Karpas-422 (cell line): Measurements from ENCODE around the gene RNF220. TPM values are rescaled to one million over a fixed set of nuclear protein-coding genes. Genes with fewer than 3 reads are reported as not detected.
"Not testable (repeated sequence)": the region's sequence is repeated elsewhere in the genome, so short reads cannot be mapped to it uniquely, and the experiment has no call there.

ENCODE experiments used
- DNase-seq: peaks from one replicate; pipeline ENCODE4 v3.0.0-alpha.2; 2015
- H2AFZ ChIP-seq: fragments of 200-600 bp; sonication (generic); 2 replicates; pipeline ENCODE4 v1.6.1; 2014; ENCODE audit warnings: antibody characterized with exemption, low read length, mixed read lengths
- H3K27ac ChIP-seq: fragments of 200-600 bp; sonication (generic); 2 replicates; pipeline ENCODE4 v1.5.1; 2014; ENCODE audit warnings: mild to moderate bottlenecking, low read length, moderate library complexity
- H3K27me3 ChIP-seq: fragments of 200-600 bp; sonication (generic); 2 replicates; pipeline ENCODE4 v1.6.1; 2014; ENCODE audit warnings: low read length, mixed read lengths
- H3K36me3 ChIP-seq: fragments of 200-600 bp; sonication (generic); 2 replicates; pipeline ENCODE4 v1.6.1; 2014; ENCODE audit warnings: low read length, mixed read lengths; ENCODE audit not compliant: insufficient read depth
- H3K4me1 ChIP-seq: fragments of 200-600 bp; sonication (generic); 2 replicates; pipeline ENCODE4 v1.6.1; 2014; ENCODE audit warnings: mild to moderate bottlenecking, low read length, mixed read lengths
- H3K4me2 ChIP-seq: fragments of 200-600 bp; sonication (generic); 2 replicates; pipeline ENCODE4 v1.6.1; 2014; ENCODE audit warnings: low read length, low read depth, mild to moderate bottlenecking; ENCODE audit not compliant: poor library complexity, severe bottlenecking
- H3K4me3 ChIP-seq: fragments of 200-600 bp; sonication (generic); 2 replicates; pipeline ENCODE4 v1.5.1; 2014; ENCODE audit warnings: mild to moderate bottlenecking, antibody characterized with exemption, low read length, mixed read lengths
- H3K79me2 ChIP-seq: fragments of 200-600 bp; sonication (generic); 2 replicates; pipeline ENCODE4 v1.6.1; 2014; ENCODE audit warnings: mild to moderate bottlenecking, low read length, mixed read lengths
- H3K9ac ChIP-seq: fragments of 200-600 bp; sonication (generic); 2 replicates; pipeline ENCODE4 v1.6.0; 2014; ENCODE audit warnings: low read length
- H3K9me2 ChIP-seq: fragments of 200-600 bp; sonication (generic), shearing (Covaris generic); replicated peaks from 2 replicates; pipeline ENCODE4 v1.6.0; 2014; ENCODE audit warnings: mild to moderate bottlenecking, low read length, moderate library complexity; ENCODE audit not compliant: insufficient read depth
- H3K9me3 ChIP-seq: fragments of 300-700, 200-600 bp; sonication (generic); 2 replicates; pipeline ENCODE4 v1.6.1; 2014; ENCODE audit warnings: low read length, mixed read lengths
- H4K20me1 ChIP-seq: fragments of 200-600 bp; sonication (generic); 2 replicates; pipeline ENCODE4 v1.6.1; 2014; ENCODE audit warnings: mild to moderate bottlenecking, antibody characterized with exemption, low read length, low read depth; ENCODE audit not compliant: insufficient read depth
- total RNA-seq: library from RNA; depleted of rRNA; stranded (reverse); fragments of >200 nt; shearing (Covaris generic); gene quantifications from 2 replicates; pipeline ENCODE4 v1.2.3, GENCODE V29; 2014; ENCODE audit warnings: low replicate concordance

RNF220 gene
- total RNA-seq, 1 experiment from 2014 or later, result 73.6 TPM

GRCh38 chr1:44557778-44558177 lies 152.7 kb downstream of the RNF220 start:
- no peak overlapping the region for H3K4me2 ChIP-seq

GRCh38 chr1:44558883-44559282 lies 153.8 kb downstream of the RNF220 start:
- Histone ChIP-seq H3K4me3 (no peak overlapping the region), H2AFZ (no peak overlapping the region), H3K36me3 (no peaks in the 10 kb centered on the region)

More at GRCh38 chr1:44557778-44558177, 152.7 kb downstream of the RNF220 start:
- H3K4me1 ChIP-seq, result no peaks in the 10 kb centered on the region
- H3K27me3 ChIP-seq, result no peaks in the 10 kb centered on the region
- H2AFZ ChIP-seq, result no peak overlapping the region
- H3K36me3 ChIP-seq, result no peaks in the 10 kb centered on the region
- no peak overlapping the region for H3K27ac ChIP-seq
- no peaks in the 10 kb centered on the region for H3K79me2 ChIP-seq
- no peak for DNase-seq
- no peaks in the 10 kb centered on the region for H3K9me2 ChIP-seq
- H4K20me1 ChIP-seq, result no peaks in the 10 kb centered on the region
- H3K9ac ChIP-seq, result no peak overlapping the region
- H3K4me3 ChIP-seq, result no peak overlapping the region
- no peaks in the 10 kb centered on the region for H3K9me3 ChIP-seq

GRCh38 chr1:44559330-44559729 lies 154.3 kb downstream of the RNF220 start:
- Histone ChIP-seq H3K4me2 (no peak overlapping the region), H3K9me2 (no peaks in the 10 kb centered on the region), H3K9me3 (no peaks in the 10 kb centered on the region), H3K27me3 (no peaks in the 10 kb centered on the region), H3K79me2 (no peaks in the 10 kb centered on the region), H3K4me3 (no peak overlapping the region), H3K27ac (no peak overlapping the region), H3K4me1 (no peaks in the 10 kb centered on the region), H3K36me3 (no peaks in the 10 kb centered on the region), H3K9ac (no peak overlapping the region), H2AFZ (no peak overlapping the region), H4K20me1 (no peaks in the 10 kb centered on the region)
- no peak for DNase-seq

More at GRCh38 chr1:44558883-44559282, 153.8 kb downstream of the RNF220 start:
- H3K79me2 ChIP-seq, result no peaks in the 10 kb centered on the region
- H3K4me2 ChIP-seq, result no peak overlapping the region
- DNase-seq, result no peak
- no peaks in the 10 kb centered on the region for H4K20me1 ChIP-seq
- no peak overlapping the region for H3K9ac ChIP-seq
- no peak overlapping the region for H3K27ac ChIP-seq
- no peaks in the 10 kb centered on the region for H3K27me3 ChIP-seq
- no peaks in the 10 kb centered on the region for H3K9me3 ChIP-seq
- no peaks in the 10 kb centered on the region for H3K9me2 ChIP-seq
- H3K4me1 ChIP-seq, result no peaks in the 10 kb centered on the region

GRCh38 chr1:44559913-44560312 lies 154.9 kb downstream of the RNF220 start:
- no peaks in the 10 kb centered on the region for H3K9me3 ChIP-seq
- no peaks in the 10 kb centered on the region for H3K27me3 ChIP-seq
- no peaks in the 10 kb centered on the region for H3K9me2 ChIP-seq
- no peak overlapping the region for H3K4me2 ChIP-seq
- no peak for DNase-seq
- no peaks in the 10 kb centered on the region for H3K4me1 ChIP-seq
- H3K4me3 ChIP-seq, result no peak overlapping the region
- H3K9ac ChIP-seq, result no peak overlapping the region
- no peaks in the 10 kb centered on the region for H4K20me1 ChIP-seq
- H3K79me2 ChIP-seq, result no peaks in the 10 kb centered on the region
- no peak overlapping the region for H3K27ac ChIP-seq
- H2AFZ ChIP-seq, result no peak overlapping the region
- H3K36me3 ChIP-seq, result no peaks in the 10 kb centered on the region

- H3K9ac ChIP-seq, H3K27me3 ChIP-seq, DNase-seq, H3K4me3 ChIP-seq, H3K79me2 ChIP-seq, H3K9me3 ChIP-seq, H3K9me2 ChIP-seq, H2AFZ ChIP-seq, H4K20me1 ChIP-seq, H3K4me1 ChIP-seq, H3K27ac ChIP-seq, H3K36me3 ChIP-seq, H3K4me2 ChIP-seq: not testable (repeated sequence)
Measured at GRCh38 chr1:44560696-44561095, 155.6 kb downstream of the RNF220 start.

GRCh38 chr1:44565259-44565750 lies 160.2 kb downstream of the RNF220 start:
- H3K36me3 ChIP-seq, result no peaks in the 10 kb centered on the region
- no peak for DNase-seq
- H3K9me3 ChIP-seq, result no peaks in the 10 kb centered on the region
- no peaks in the 10 kb centered on the region for H3K79me2 ChIP-seq
- no peak overlapping the region for H3K4me3 ChIP-seq
- H3K9ac ChIP-seq, result no peak overlapping the region
- no peaks in the 10 kb centered on the region for H3K9me2 ChIP-seq
- no peaks in the 10 kb centered on the region for H3K4me1 ChIP-seq
- H2AFZ ChIP-seq, result no peak overlapping the region
- no peak overlapping the region for H3K27ac ChIP-seq
- no peaks in the 10 kb centered on the region for H3K27me3 ChIP-seq
- peaks cover 4% of the 10 kb centered on the region; the same call in 1 of the 2 replicates for H4K20me1 ChIP-seq
- H3K4me2 ChIP-seq, result no peak overlapping the region

GRCh38 chr1:44565833-44566232 lies 160.8 kb downstream of the RNF220 start:
- Histone ChIP-seq H3K4me1 (no peaks in the 10 kb centered on the region), H2AFZ (no peak overlapping the region), H3K36me3 (no peaks in the 10 kb centered on the region), H3K4me2 (no peak overlapping the region), H3K4me3 (no peak overlapping the region), H3K79me2 (no peaks in the 10 kb centered on the region), H4K20me1 (peaks cover 4% of the 10 kb centered on the region; the same call in 1 of the 2 replicates), H3K9me3 (no peaks in the 10 kb centered on the region), H3K9ac (no peak overlapping the region), H3K9me2 (no peaks in the 10 kb centered on the region), H3K27ac (no peak overlapping the region), H3K27me3 (no peaks in the 10 kb centered on the region)
- no peak for DNase-seq

GRCh38 chr1:44566281-44567046 lies 161.4 kb downstream of the RNF220 start:
- no peaks in the 10 kb centered on the region for H3K79me2 ChIP-seq
- no peak for DNase-seq

More at GRCh38 chr1:44566281-44567046, 161.4 kb downstream of the RNF220 start:
- Histone ChIP-seq H3K9me3 (no peaks in the 10 kb centered on the region), H3K36me3 (no peaks in the 10 kb centered on the region), H3K27ac (no peak overlapping the region), H4K20me1 (peaks cover 4% of the 10 kb centered on the region; the same call in 1 of the 2 replicates), H3K27me3 (no peaks in the 10 kb centered on the region), H2AFZ (no peak overlapping the region), H3K9ac (no peak overlapping the region), H3K4me2 (no peak overlapping the region), H3K4me1 (no peaks in the 10 kb centered on the region), H3K4me3 (no peak overlapping the region), H3K9me2 (no peaks in the 10 kb centered on the region)
